Measurements from ENCODE around the gene KCNH4.

- TF ChIP-seq CTCF (conservative IDR thresholded peaks at IDR 0.05 in 1 of 2, IDR thresholded peaks at IDR 0.05 in 1 of 2; ENCODE audit: extremely low read depth in 1 of 2, insufficient read depth in 1 of 2, low read depth in 1 of 2, low read length in 2 of 2) (no peak), EZH2 (IDR thresholded peaks at IDR 0.05; ENCODE audit: borderline replicate concordance, low read length) (no peak)
Observed at GRCh38 chr17:42198897-42199296, 18.0 kb upstream of the KCNH4 start.
